G401.6 (cell line): ENCODE results near the gene CPED1.
A peak's percentile ranks its signal among the peaks of the same experiment; 100 is the strongest.

ENCODE experiments used
- FAIRE-seq: peaks from 2 replicates; lab custom pipeline; 2012; peaks lifted over from hg19 to GRCh38; lab: Jason Lieb, UNC

Gene CPED1

GRCh38 chr7:120988591-120989256 is at the start of gene CPED1:
TSS of gene CPED1 (plus strand) at chr7:120988711. CDS start at chr7:120989622, 911 bp downstream.
- no peak for FAIRE-seq

- FAIRE-seq, result no peak
Measured at GRCh38 chr7:120939345-120939744, 49.2 kb upstream of the CPED1 start.

- FAIRE-seq, result peak; percentile 69
Measured at GRCh38 chr7:120941064-120941463, 47.4 kb upstream of the CPED1 start.

GRCh38 chr7:120941856-120942255 is 46.7 kb upstream of the CPED1 start:
- no peak for FAIRE-seq

GRCh38 chr7:120942861-120943260 is 45.6 kb upstream of the CPED1 start:
- FAIRE-seq, result no peak

GRCh38 chr7:120944826-120945562 is 43.5 kb upstream of the CPED1 start:
- no peak for FAIRE-seq

- FAIRE-seq, result no peak
Measured at GRCh38 chr7:120947980-120948379, 40.5 kb upstream of the CPED1 start.

GRCh38 chr7:120949393-120949911 is 39.1 kb upstream of the CPED1 start:
- FAIRE-seq, result no peak

GRCh38 chr7:120949998-120950538 is 38.4 kb upstream of the CPED1 start:
- FAIRE-seq, result no peak

GRCh38 chr7:120950539-120951308 is 37.8 kb upstream of the CPED1 start, which contains the start of gene ING3:
TSS of gene ING3 (plus strand) at chr7:120950777. CDS start at chr7:120950897, 120 bp downstream.
- FAIRE-seq, result peak; percentile 97

- FAIRE-seq, result no peak
Measured at GRCh38 chr7:120951309-120951699, 37.2 kb upstream of the CPED1 start.

- FAIRE-seq, result no peak
Measured at GRCh38 chr7:120951826-120952225, 36.7 kb upstream of the CPED1 start.

- no peak for FAIRE-seq
Measured at GRCh38 chr7:120955577-120956149, 32.8 kb upstream of the CPED1 start.

- FAIRE-seq, result no peak
Measured at GRCh38 chr7:120959929-120960484, 28.5 kb upstream of the CPED1 start.

GRCh38 chr7:120960714-120961113 is 27.8 kb upstream of the CPED1 start:
- no peak for FAIRE-seq

- no peak for FAIRE-seq
Measured at GRCh38 chr7:120961638-120962173, 26.8 kb upstream of the CPED1 start.

- no peak for FAIRE-seq
Measured at GRCh38 chr7:120964088-120964487, 24.4 kb upstream of the CPED1 start.

- FAIRE-seq, result no peak
Measured at GRCh38 chr7:120966961-120967360, 21.6 kb upstream of the CPED1 start.

GRCh38 chr7:120973849-120974248 is 14.7 kb upstream of the CPED1 start:
- no peak for FAIRE-seq

- no peak for FAIRE-seq
Measured at GRCh38 chr7:120979765-120980499, 8.6 kb upstream of the CPED1 start.

GRCh38 chr7:120981117-120981516 is 7.4 kb upstream of the CPED1 start:
- FAIRE-seq, result no peak
